Measurements from ENCODE around the gene CARF.
"Not testable (repeated sequence)": the region's sequence is repeated elsewhere in the genome, so short reads cannot be mapped to it uniquely, and the experiment has no call there.

CARF gene

GRCh38 chr2:202911512-202912341 is at the start of gene CARF, which contains the start of gene WDR12:
Gene CARF, plus strand, starts transcription at chr2:202912275. Its CDS starts 29,628 bp downstream, at chr2:202941903.
Gene WDR12, minus strand, starts transcription at chr2:202911673. Its CDS starts 197 bp downstream, at chr2:202911476.
- peak; percentile 95 for DNase-seq (ENCODE audit: low spot score)

GRCh38 chr2:202870431-202871299 is 41.4 kb upstream of the CARF start:
- peak; percentile 89 for DNase-seq (ENCODE audit: low spot score)

GRCh38 chr2:202871300-202872141 is 40.6 kb upstream of the CARF start, which contains the start of gene ICA1L:
Gene ICA1L, minus strand, starts transcription at chr2:202871766. Its CDS starts 42,757 bp downstream, at chr2:202829009.
- peak; percentile 67 for DNase-seq (ENCODE audit: low spot score)

- DNase-seq (ENCODE audit: low spot score): no peak
These were observed 34.4 kb upstream of the CARF start for GRCh38 chr2:202877699-202878098.

GRCh38 chr2:202881570-202881969 is 30.5 kb upstream of the CARF start:
- DNase-seq (ENCODE audit: low spot score): no peak

GRCh38 chr2:202883987-202884675 is 27.9 kb upstream of the CARF start:
- no peak for DNase-seq (ENCODE audit: low spot score)

GRCh38 chr2:202885190-202885589 is 26.9 kb upstream of the CARF start:
- no peak for DNase-seq (ENCODE audit: low spot score)

- not testable (repeated sequence) for DNase-seq (ENCODE audit: low spot score)
These were observed 6.6 kb upstream of the CARF start for GRCh38 chr2:202905507-202905906.

- no peak for DNase-seq (ENCODE audit: low spot score)
These were observed 3.9 kb upstream of the CARF start for GRCh38 chr2:202908186-202908585.

- no peak for DNase-seq (ENCODE audit: low spot score)
These were observed 2.5 kb upstream of the CARF start for GRCh38 chr2:202909394-202910192.

- not testable (repeated sequence) for DNase-seq (ENCODE audit: low spot score)
These were observed 1.8 kb upstream of the CARF start for GRCh38 chr2:202910250-202910649.

GRCh38 chr2:202910698-202911097 is 1.4 kb upstream of the CARF start:
- DNase-seq (ENCODE audit: low spot score): no peak

GRCh38 chr2:202911203-202911511 is 918 bp upstream of the CARF start:
- DNase-seq (ENCODE audit: low spot score): no peak

- DNase-seq (ENCODE audit: low spot score): peak; percentile 8
These were observed 497 bp downstream of the CARF start for GRCh38 chr2:202912342-202913201.

- no peak for DNase-seq (ENCODE audit: low spot score)
These were observed 6.8 kb downstream of the CARF start for GRCh38 chr2:202918860-202919259.

GRCh38 chr2:202932425-202933138 is 20.5 kb downstream of the CARF start:
- peak; percentile 57 for DNase-seq (ENCODE audit: low spot score)

GRCh38 chr2:202933139-202933510 is 21.1 kb downstream of the CARF start:
- no peak for DNase-seq (ENCODE audit: low spot score)

- no peak for DNase-seq (ENCODE audit: low spot score)
These were observed 21.9 kb downstream of the CARF start for GRCh38 chr2:202933958-202934357.

GRCh38 chr2:202934456-202934855 is 22.4 kb downstream of the CARF start:
- no peak for DNase-seq (ENCODE audit: low spot score)
